DOHH2 (cell line): ENCODE data around the gene PGBD5.

Experiments used
- H3F3A ChIP-seq: fragments of 200-600 bp; sonication (generic), shearing (Covaris generic); 2 replicates; pipeline ENCODE4 v1.6.0; 2016; ENCODE audit warnings: antibody characterized with exemption, mild to moderate bottlenecking; ENCODE audit not compliant: control insufficient read depth, insufficient read depth
- H3K27ac ChIP-seq: fragments of 200-600 bp; sonication (generic); 2 replicates; pipeline ENCODE4 v1.5.1; 2014; ENCODE audit warnings: low read depth, mild to moderate bottlenecking, low read length, moderate library complexity
- H3K27me3 ChIP-seq: fragments of 200-600 bp; sonication (generic); 2 replicates; pipeline ENCODE4 v1.6.1; 2014; ENCODE audit warnings: mild to moderate bottlenecking, low read length, mixed read lengths; ENCODE audit not compliant: control insufficient read depth
- H3K36me3 ChIP-seq: fragments of 200-600 bp; sonication (generic); 2 replicates; pipeline ENCODE4 v1.6.1; 2014; ENCODE audit warnings: mild to moderate bottlenecking, low read length, moderate library complexity, mixed read lengths; ENCODE audit not compliant: control insufficient read depth
- H3K4me1 ChIP-seq: fragments of 200-600 bp; sonication (generic); 2 replicates; pipeline ENCODE4 v1.6.1; 2014; ENCODE audit warnings: mild to moderate bottlenecking, low read length, mixed read lengths; ENCODE audit not compliant: control insufficient read depth
- H3K4me2 ChIP-seq: fragments of 200-600 bp; sonication (generic); 2 replicates; pipeline ENCODE4 v1.6.0; 2014; ENCODE audit warnings: mild to moderate bottlenecking, low read length, moderate library complexity
- H3K4me3 ChIP-seq: fragments of 200-600 bp; sonication (generic); 2 replicates; pipeline ENCODE4 v1.5.1; 2014; ENCODE audit warnings: mild to moderate bottlenecking, low read length, mixed read lengths
- H3K79me2 ChIP-seq: fragments of 200-600 bp; sonication (generic); 2 replicates; pipeline ENCODE4 v1.6.1; 2014; ENCODE audit warnings: mild to moderate bottlenecking, low read length, mixed read lengths; ENCODE audit not compliant: control insufficient read depth
- H3K9me2 ChIP-seq: fragments of 200-600 bp; sonication (generic); replicated peaks from 2 replicates; pipeline ENCODE4 v1.6.1; 2014; ENCODE audit warnings: mild to moderate bottlenecking, low read length, mixed read lengths; ENCODE audit not compliant: control insufficient read depth
- H3K9me3 ChIP-seq: fragments of 200-600 bp; sonication (generic); 2 replicates; pipeline ENCODE4 v1.6.1; 2014; ENCODE audit warnings: antibody characterized with exemption, low read length, mixed read lengths; ENCODE audit not compliant: control insufficient read depth, insufficient read depth
- H4K20me1 ChIP-seq: fragments of 200-600 bp; sonication (generic); 2 replicates; pipeline ENCODE4 v1.6.0; 2014; ENCODE audit warnings: low read depth, mild to moderate bottlenecking, antibody characterized with exemption, low read length, moderate library complexity; ENCODE audit not compliant: control insufficient read depth, insufficient read depth
- CTCF ChIP-seq: fragments of 200-600 bp; sonication (generic); IDR thresholded peaks from one replicate; pipeline ENCODE4 v1.5.1; 2014; ENCODE audit warnings: antibody characterized with exemption, mild to moderate bottlenecking, low read depth, low read length; ENCODE audit not compliant: poor library complexity, severe bottlenecking
- EZH2phosphoT487 ChIP-seq: fragments of 200-600 bp; sonication (generic); IDR thresholded peaks from 2 replicates; pipeline ENCODE4 v1.6.1; 2017; ENCODE audit warnings: borderline replicate concordance, mild to moderate bottlenecking, antibody characterized with exemption, low read length, moderate library complexity, mixed read lengths

PGBD5 gene

GRCh38 chr1:230375147-230375546, 51.0 kb downstream of the PGBD5 start:
- Histone ChIP-seq H3K9me2 (no peaks in the 10 kb centered on the region), H3K4me2 (no peak overlapping the region), H3K27ac (no peak overlapping the region), H3K79me2 (no peaks in the 10 kb centered on the region), H3K4me3 (no peak overlapping the region), H3K9me3 (peaks cover 21% of the 10 kb centered on the region), H3K4me1 (no peaks in the 10 kb centered on the region), H3K27me3 (no peaks in the 10 kb centered on the region), H3F3A (no peaks in the 10 kb centered on the region), H4K20me1 (no peaks in the 10 kb centered on the region), H3K36me3 (no peaks in the 10 kb centered on the region)
- TF ChIP-seq EZH2phosphoT487 (no peak), CTCF (no peak)

GRCh38 chr1:230371923-230372703, 54.0 kb downstream of the PGBD5 start:
- Histone ChIP-seq H3K9me2 (no peaks in the 10 kb centered on the region), H4K20me1 (no peaks in the 10 kb centered on the region), H3K27ac (no peak overlapping the region), H3K4me1 (no peaks in the 10 kb centered on the region), H3K4me2 (no peak overlapping the region), H3K27me3 (no peaks in the 10 kb centered on the region), H3K36me3 (no peaks in the 10 kb centered on the region), H3K79me2 (no peaks in the 10 kb centered on the region), H3F3A (no peaks in the 10 kb centered on the region), H3K9me3 (no peaks in the 10 kb centered on the region), H3K4me3 (no peak overlapping the region)
- TF ChIP-seq EZH2phosphoT487 (no peak), CTCF (no peak)

GRCh38 chr1:230370109-230370508, 56.0 kb downstream of the PGBD5 start:
- TF ChIP-seq EZH2phosphoT487 (no peak), CTCF (no peak)
- no peaks in the 10 kb centered on the region for H4K20me1 ChIP-seq

More at GRCh38 chr1:230370109-230370508, 56.0 kb downstream of the PGBD5 start:
- H3F3A ChIP-seq, result no peaks in the 10 kb centered on the region
- H3K4me1 ChIP-seq, result no peaks in the 10 kb centered on the region
- no peak overlapping the region for H3K4me3 ChIP-seq
- H3K4me2 ChIP-seq, result no peak overlapping the region
- no peaks in the 10 kb centered on the region for H3K9me3 ChIP-seq
- no peaks in the 10 kb centered on the region for H3K36me3 ChIP-seq
- H3K27ac ChIP-seq, result no peak overlapping the region
- H3K27me3 ChIP-seq, result no peaks in the 10 kb centered on the region
- no peaks in the 10 kb centered on the region for H3K9me2 ChIP-seq
- no peaks in the 10 kb centered on the region for H3K79me2 ChIP-seq
